WTC11 (cell line): Measurements from ENCODE around the gene PDHB. TPM values are rescaled to one million over a fixed set of nuclear protein-coding genes. Genes with fewer than 3 reads are reported as not detected.
A peak's percentile ranks its signal among the peaks of the same experiment; 100 is the strongest.

Experiments used
- ATAC-seq: fragments of 200-7000 bp; cut with Tn5 transposase; 2 replicates; pipeline ENCODE4 v1.10.0; 2021; ENCODE audit warnings: mild to moderate bottlenecking, moderate library complexity
- CTCF ChIA-PET: fragments of 300-600 bp; sonication (Branson Sonifier 250); formaldehyde crosslinking; loops from one replicate; lab custom pipeline; 2021; ENCODE audit warnings: antibody characterized with exemption; lab: Charles Lee
- POLR2A ChIA-PET: fragments of 350-600 bp; sonication (Branson Sonifier 250); formaldehyde crosslinking; loops from one replicate; lab custom pipeline; 2021; ENCODE audit warnings: antibody characterized with exemption; lab: Charles Lee
- DNase-seq: peaks from one replicate; pipeline ENCODE4 v3.0.0; 2021; ENCODE audit warnings: low spot score
- H3K27ac Mint-ChIP-seq: 2 replicates; pipeline ENCODE4 v1.8.0; 2021; ENCODE audit warnings: mixed read lengths
- H3K27me3 Mint-ChIP-seq: 2 replicates; pipeline ENCODE4 v1.8.0; 2021; ENCODE audit warnings: low read depth, mild to moderate bottlenecking, moderate library complexity, mixed read lengths
- H3K36me3 Mint-ChIP-seq: 2 replicates; pipeline ENCODE4 v1.8.0; 2021; ENCODE audit warnings: mixed read lengths
- H3K4me1 Mint-ChIP-seq: 2 replicates; pipeline ENCODE4 v1.8.0; 2022; ENCODE audit warnings: mixed read lengths
- H3K4me3 Mint-ChIP-seq: 2 replicates; pipeline ENCODE4 v1.8.0; 2021; ENCODE audit warnings: mild to moderate bottlenecking, moderate library complexity, mixed read lengths
- H3K9me3 Mint-ChIP-seq: 2 replicates; pipeline ENCODE4 v1.8.0; 2021; ENCODE audit warnings: mixed read lengths
- CREM ChIP-seq: sonication (generic); formaldehyde crosslinking; IDR thresholded peaks from 2 replicates; pipeline ENCODE4 v1.8.1; 2022; ENCODE audit warnings: mild to moderate bottlenecking, missing genetic modification reagents, moderate library complexity
- CTCF ChIP-seq: fragments of 200-600 bp; IDR thresholded peaks from 2 replicates; pipeline ENCODE4 v1.8.0; 2022; ENCODE audit warnings: antibody characterized with exemption
- E2F1 ChIP-seq: sonication (generic); formaldehyde crosslinking; IDR thresholded peaks from 2 replicates; pipeline ENCODE4 v1.8.0; 2022; ENCODE audit warnings: mild to moderate bottlenecking, missing genetic modification reagents
- E2F4 ChIP-seq: sonication (generic); formaldehyde crosslinking; IDR thresholded peaks from 2 replicates; pipeline ENCODE4 v1.8.1; 2022; ENCODE audit warnings: low read depth, mild to moderate bottlenecking, moderate library complexity, missing genetic modification reagents, borderline replicate concordance
- FOXK1 ChIP-seq: sonication (generic); formaldehyde crosslinking; IDR thresholded peaks from 2 replicates; pipeline ENCODE4 v1.8.0; 2022; ENCODE audit warnings: mild to moderate bottlenecking, moderate library complexity, missing genetic modification reagents
- MAX ChIP-seq: sonication (generic); formaldehyde crosslinking; IDR thresholded peaks from 2 replicates; pipeline ENCODE4 v1.8.0; 2022; ENCODE audit warnings: mild to moderate bottlenecking, missing genetic modification reagents
- NFE2L1 ChIP-seq: sonication (generic); formaldehyde crosslinking; IDR thresholded peaks from 2 replicates; pipeline ENCODE4 v1.8.1; 2023; ENCODE audit warnings: missing genetic modification reagents
- NR1H2 ChIP-seq: sonication (generic); formaldehyde crosslinking; IDR thresholded peaks from 2 replicates; pipeline ENCODE4 v1.9.0; 2021; ENCODE audit warnings: mild to moderate bottlenecking, moderate library complexity, missing genetic modification reagents
- NR2C2 ChIP-seq: sonication (generic); formaldehyde crosslinking; IDR thresholded peaks from 2 replicates; pipeline ENCODE4 v1.8.0; 2022; ENCODE audit warnings: mild to moderate bottlenecking, missing genetic modification reagents
- NR3C1 ChIP-seq: sonication (generic); formaldehyde crosslinking; conservative IDR thresholded peaks from 2 replicates; pipeline ENCODE4 v1.8.1; 2023; ENCODE audit warnings: low read depth, mild to moderate bottlenecking, missing genetic modification reagents
- SMAD3 ChIP-seq: sonication (generic); formaldehyde crosslinking; IDR thresholded peaks from 2 replicates; pipeline ENCODE4 v1.8.0; 2022; ENCODE audit warnings: missing genetic modification reagents, mild to moderate bottlenecking, borderline replicate concordance
- TEAD4 ChIP-seq: sonication (generic); formaldehyde crosslinking; IDR thresholded peaks from 2 replicates; pipeline ENCODE4 v1.8.0; 2022; ENCODE audit warnings: mild to moderate bottlenecking, missing genetic modification reagents
- TP53 ChIP-seq: sonication (generic); formaldehyde crosslinking; IDR thresholded peaks from 2 replicates; pipeline ENCODE4 v1.8.1; 2023; ENCODE audit warnings: mild to moderate bottlenecking, missing genetic modification reagents
- ZBTB21 ChIP-seq: sonication (generic); formaldehyde crosslinking; IDR thresholded peaks from 2 replicates; pipeline ENCODE4 v1.8.1; 2023; ENCODE audit warnings: mild to moderate bottlenecking, missing genetic modification reagents, borderline replicate concordance
- ZBTB43 ChIP-seq: sonication (generic); formaldehyde crosslinking; IDR thresholded peaks from 2 replicates; pipeline ENCODE4 v1.8.1; 2023; ENCODE audit warnings: mild to moderate bottlenecking, missing genetic modification reagents
- ZNF121 ChIP-seq: sonication (generic); formaldehyde crosslinking; IDR thresholded peaks from 2 replicates; pipeline ENCODE4 v1.8.0; 2023; ENCODE audit warnings: missing genetic modification reagents
- ZNF263 ChIP-seq: sonication (generic); formaldehyde crosslinking; IDR thresholded peaks from 2 replicates; pipeline ENCODE4 v1.8.1; 2022; ENCODE audit warnings: low read depth, mild to moderate bottlenecking, moderate library complexity, missing genetic modification reagents
- ZNF317 ChIP-seq: sonication (generic); formaldehyde crosslinking; IDR thresholded peaks from 2 replicates; pipeline ENCODE4 v1.8.1; 2023; ENCODE audit warnings: low read depth, mild to moderate bottlenecking, moderate library complexity, missing genetic modification reagents, borderline replicate concordance
- ZNF416 ChIP-seq: fragments of 250-450 bp; sonication (Bioruptor Pico); IDR thresholded peaks from 2 replicates; pipeline ENCODE4 v1.9.0; 2021; ENCODE audit warnings: mild to moderate bottlenecking, inconsistent platforms
- ZNF423 ChIP-seq: fragments of 250-450 bp; sonication (Bioruptor Pico); IDR thresholded peaks from 2 replicates; pipeline ENCODE4 v2.1.2; 2022; ENCODE audit warnings: mild to moderate bottlenecking, moderate library complexity
- ZNF532 ChIP-seq: fragments of 250-450 bp; sonication (Bioruptor Pico); IDR thresholded peaks from 2 replicates; pipeline ENCODE4 v1.9.0; 2021; ENCODE audit warnings: mild to moderate bottlenecking, borderline replicate concordance
- total RNA-seq: library from RNA; stranded (reverse); gene quantifications from 3 replicates; pipeline ENCODE4 v1.2.3, GENCODE V29; 2021

The PDHB gene
- total RNA-seq, 1 experiment from 2014 or later = 131 TPM

- Mint-ChIP-seq H3K36me3 (peaks cover 11% of the 10 kb centered on the region), H3K4me1 (peaks cover 20% of the 10 kb centered on the region), H3K27ac (no peak overlapping the region), H3K27me3 (no peaks in the 10 kb centered on the region), H3K9me3 (no peaks in the 10 kb centered on the region), H3K4me3 (no peak overlapping the region)
- ATAC-seq (no peak), DNase-seq (no peak)
- ChIA-PET CTCF (interaction anchor here (1.7 kb wide), 1 partner anchor 112 kb away, joined by 7 read pairs; the partner anchor contains the start of genes HTD2 and RPP14), POLR2A (no interaction called here)
- TF ChIP-seq ZNF317 (CRISPR knock-in tag) = no peak
- no peak for TF ChIP-seq NR3C1 (CRISPR knock-in tag)
- no peak for TF ChIP-seq ZBTB21 (CRISPR knock-in tag)
- TF ChIP-seq ZNF423 (CRISPR knock-in tag) = no peak
- no peak for TF ChIP-seq MAX (CRISPR knock-in tag)
Measured at GRCh38 chr3:58418227-58418626, 15.4 kb downstream of the PDHB start.

- H3K36me3 Mint-ChIP-seq = peaks cover 8% of the 10 kb centered on the region
- no peak for DNase-seq
- no peak overlapping the region for H3K4me3 Mint-ChIP-seq
- H3K27me3 Mint-ChIP-seq = no peaks in the 10 kb centered on the region
- H3K27ac Mint-ChIP-seq = no peak overlapping the region
- POLR2A ChIA-PET = interaction anchor here (1.6 kb wide), 1 partner anchor 8 kb away, joined by 3 read pairs; no protein-coding TSS in a partner anchor
- H3K9me3 Mint-ChIP-seq = no peaks in the 10 kb centered on the region
- CTCF ChIA-PET = interaction anchor here (1.1 to 1.7 kb wide), 2 partner anchors 98 to 111 kb away, joined by 3 to 7 read pairs; partner anchors contain the start of genes HTD2 and RPP14
- peaks cover 21% of the 10 kb centered on the region for H3K4me1 Mint-ChIP-seq
- TF ChIP-seq CREM (CRISPR knock-in tag) = no peak
- no peak for TF ChIP-seq SMAD3
- no peak for TF ChIP-seq ZBTB43 (CRISPR knock-in tag)
- no peak for TF ChIP-seq E2F4 (CRISPR knock-in tag)
- no peak for TF ChIP-seq TEAD4 (CRISPR knock-in tag)
- TF ChIP-seq NR2C2 = no peak
- no peak for TF ChIP-seq ZNF532 (CRISPR knock-in tag)
- TF ChIP-seq TP53 = no peak
- TF ChIP-seq, all 79 proteins: peak for 0
- ATAC-seq = no peak
Measured at GRCh38 chr3:58417075-58417474, 16.6 kb downstream of the PDHB start.

GRCh38 chr3:58416191-58416590 is 17.4 kb downstream of the PDHB start:
- peaks cover 4% of the 10 kb centered on the region for H3K36me3 Mint-ChIP-seq
- no peaks in the 10 kb centered on the region for H3K9me3 Mint-ChIP-seq
- ATAC-seq (0 out of 2 replicates have a peak, but pooled peaks have one; percentile 21), DNase-seq (no peak)
- H3K27me3 Mint-ChIP-seq = no peaks in the 10 kb centered on the region
- ChIA-PET CTCF (interaction anchor here (0.8 to 2.2 kb wide), 12 partner anchors 15 to 228 kb away, joined by 3 to 17 read pairs (median 4); partner anchors contain the start of genes HTD2, PXK and RPP14), POLR2A (interaction anchor here (0.6 to 1.6 kb wide), 2 partner anchors 9 to 100 kb away, joined by 3 read pairs; no protein-coding TSS in a partner anchor)
- peaks cover 21% of the 10 kb centered on the region for H3K4me1 Mint-ChIP-seq
- H3K27ac Mint-ChIP-seq = 0 out of 2 replicates have a peak overlapping the region, but pooled peaks have one; percentile 3
- H3K4me3 Mint-ChIP-seq = no peak overlapping the region
- no peak for TF ChIP-seq ZNF121 (CRISPR knock-in tag)
- no peak for TF ChIP-seq ZNF263
- no peak for TF ChIP-seq CTCF
- no peak for TF ChIP-seq NFE2L1 (CRISPR knock-in tag)
- no peak for TF ChIP-seq FOXK1 (CRISPR knock-in tag)
- TF ChIP-seq ZNF416 (CRISPR knock-in tag) = no peak
- no peak for TF ChIP-seq ZBTB21 (CRISPR knock-in tag)
- TF ChIP-seq NR1H2 (CRISPR knock-in tag) = no peak
- no peak for TF ChIP-seq E2F1 (CRISPR knock-in tag)
